GM12878 (cell line): Measurements from ENCODE around the gene KLF12. TPM values are rescaled to one million over a fixed set of nuclear protein-coding genes. Genes with fewer than 3 reads are reported as not detected.

Experiments used
- ATAC-seq: fragments of 200-7000 bp; cut with Tn5 transposase; 3 replicates; pipeline ENCODE4 v1.9.1; 2020; ENCODE audit warnings: mild to moderate bottlenecking, moderate library complexity
- Bru-seq: library from RNA; stranded (reverse); fragments of 400-500 nt; gene quantifications from one replicate; lab custom pipeline; 2021; lab: Mats Ljungman, UMichigan
- BruChase-seq, 2 experiments: library from RNA; stranded (reverse); fragments of 400-500 nt; gene quantifications; one replicate each; lab custom pipeline; 2021; lab: Mats Ljungman, UMichigan
- BruUV-seq: library from RNA; stranded (reverse); fragments of 400-500 nt; replicated peaks from 2 replicates; lab custom pipeline; 2021; lab: Mats Ljungman, UMichigan
- CTCF ChIA-PET: fragments of 300-600 bp; sonication (Branson Sonifier 250); formaldehyde crosslinking; extraction: SDS; loops from one replicate; lab custom pipeline; 2021; ENCODE audit warnings: inconsistent platforms; lab: Yijun Ruan, JAX
- POLR2A ChIA-PET: fragments of 350-600 bp; formaldehyde crosslinking; extraction: SDS; loops from one replicate; lab custom pipeline; 2021; ENCODE audit warnings: inconsistent platforms; lab: Charles Lee
- RAD21 ChIA-PET: fragments of 300-600 bp; sonication (Branson Sonifier 250); formaldehyde crosslinking; loops from one replicate; lab custom pipeline; 2023; ENCODE audit warnings: antibody characterized with exemption; ENCODE audit not compliant: unreplicated experiment; lab: Charles Lee
- SMC1A ChIA-PET: fragments of 300-600 bp; sonication (Branson Sonifier 250); formaldehyde crosslinking; loops from one replicate; lab custom pipeline; 2023; ENCODE audit not compliant: unreplicated experiment, uncharacterized antibody; lab: Charles Lee
- DNase-seq: peaks from one replicate; pipeline ENCODE4 v3.0.0-alpha.2; 2011; ENCODE audit warnings: low read depth, low spot score
- FAIRE-seq: peaks from 3 replicates; lab custom pipeline; 2011; peaks lifted over from hg19 to GRCh38; lab: Jason Lieb, UNC
- H2AFZ ChIP-seq: 2 replicates; pipeline ENCODE4 v1.6.0; 2011; ENCODE audit warnings: low read depth, low read length, control low read depth; ENCODE audit not compliant: control insufficient read depth
- H3K27ac ChIP-seq: 2 replicates; pipeline ENCODE4 v1.5.1; 2011; ENCODE audit warnings: control low read depth; ENCODE audit not compliant: control insufficient read depth, insufficient read depth
- H3K27me3 ChIP-seq, 2 experiments: replicated peaks in 1 of 2; 2 replicates each; pipeline versions ENCODE4 v1.6.0 to v1.6.1; 2011; ENCODE audit warnings: low read length in 1 of 2; ENCODE audit not compliant: control insufficient read depth in 2 of 2, insufficient read depth in 2 of 2
- H3K36me3 ChIP-seq, 2 experiments: 2 replicates each; pipeline ENCODE4 v1.5.1; 2011; ENCODE audit warnings: low read length in 1 of 2; ENCODE audit not compliant: control insufficient read depth in 2 of 2, insufficient read depth in 2 of 2
- H3K4me1 ChIP-seq: 2 replicates; pipeline ENCODE4 v1.6.1; 2011; ENCODE audit warnings: mild to moderate bottlenecking, low read length, moderate library complexity, mixed read lengths; ENCODE audit not compliant: control insufficient read depth, insufficient read depth
- H3K4me2 ChIP-seq: 2 replicates; pipeline ENCODE4 v1.6.0; 2011; ENCODE audit warnings: control low read depth; ENCODE audit not compliant: control insufficient read depth, insufficient read depth
- H3K4me3 ChIP-seq: fragments of 200-600 bp; sonication (generic); 2 replicates; pipeline ENCODE4 v1.5.1; 2016
- H3K79me2 ChIP-seq: 2 replicates; pipeline ENCODE4 v1.6.0; 2011; ENCODE audit warnings: low read length; ENCODE audit not compliant: control insufficient read depth, insufficient read depth
- H3K9ac ChIP-seq: 2 replicates; pipeline ENCODE4 v1.8.0; 2011; ENCODE audit warnings: low read length, control low read depth, mixed read lengths; ENCODE audit not compliant: control insufficient read depth, insufficient read depth
- H3K9me3 ChIP-seq: replicated peaks from 3 replicates; pipeline ENCODE4 v1.5.1; 2011; ENCODE audit warnings: mild to moderate bottlenecking, low read length; ENCODE audit not compliant: control insufficient read depth, insufficient read depth
- H4K20me1 ChIP-seq: 2 replicates; pipeline ENCODE4 v1.6.0; 2011; ENCODE audit not compliant: control insufficient read depth, insufficient read depth
- CBFB ChIP-seq: IDR thresholded peaks from 2 replicates; pipeline ENCODE4 v1.6.1; 2016; ENCODE audit warnings: antibody characterized with exemption, low read depth
- CREM ChIP-seq: IDR thresholded peaks from 2 replicates; pipeline ENCODE4 v1.6.1; 2014; ENCODE audit warnings: antibody characterized with exemption, low read depth
- HCFC1 ChIP-seq: fragments of 150-350 bp; IDR thresholded peaks from 2 replicates; pipeline ENCODE4 v1.6.1; 2014; ENCODE audit warnings: low read length
- HSF1 ChIP-seq: fragments of 150-350 bp; IDR thresholded peaks from 2 replicates; pipeline ENCODE4 v1.6.1; 2014; ENCODE audit warnings: mild to moderate bottlenecking, low read depth, low read length
- NFYB ChIP-seq: IDR thresholded peaks from 2 replicates; pipeline ENCODE4 v1.6.1; 2011; ENCODE audit warnings: low read depth, mild to moderate bottlenecking, low read length, improper control_type of control experiment, moderate library complexity; ENCODE audit not compliant: insufficient read depth
- PKNOX1 ChIP-seq: fragments of 450-650 bp; IDR thresholded peaks from 2 replicates; pipeline ENCODE4 v1.6.1; 2016; ENCODE audit warnings: mild to moderate bottlenecking
- REST ChIP-seq: IDR thresholded peaks from 2 replicates; pipeline ENCODE4 v1.6.1; 2012; ENCODE audit warnings: mild to moderate bottlenecking, low read depth, low read length
- SUZ12 ChIP-seq: fragments of 200-600 bp; sonication (generic); IDR thresholded peaks from one replicate; pipeline ENCODE4 v1.6.1; 2018; ENCODE audit warnings: antibody characterized with exemption, mild to moderate bottlenecking; ENCODE audit not compliant: unreplicated experiment
- TBL1XR1 ChIP-seq: IDR thresholded peaks from 2 replicates; pipeline ENCODE4 v1.6.1; 2012; ENCODE audit warnings: low read depth, low read length, improper control_type of control experiment
- ZBED1 ChIP-seq: IDR thresholded peaks from 2 replicates; pipeline ENCODE4 v1.6.1; 2016; ENCODE audit warnings: borderline replicate concordance
- ZBTB33 ChIP-seq: fragments of 450-650 bp; IDR thresholded peaks from 2 replicates; pipeline ENCODE4 v1.6.1; 2017; ENCODE audit warnings: mild to moderate bottlenecking
- WGBS: methylation state at CpG from one replicate; pipeline ENCODE4 v1.1.6; 2016; ENCODE audit warnings: low lambda C conversion rate; ENCODE audit not compliant: insufficient replicate concordance, insufficient coverage; ENCODE audit errors: missing lambda C conversion rate; 5-methylcytosine and 5-hydroxymethylcytosine counted together
- in situ Hi-C: fragments of 300-500 bp; cut with MboI; formaldehyde crosslinking; loops from 9 replicates; pipeline ENCODE4 v1.14.3; 2018; ENCODE audit warnings: mixed read lengths
- intact Hi-C: fragments of 100-400 bp; cut with micrococcal nuclease; formaldehyde crosslinking; loops from one replicate; pipeline ENCODE4 v1.14.2; 2022; ENCODE audit not compliant: unreplicated experiment
- long read RNA-seq, 2 experiments: library from polyadenylated mRNA; unstranded; transcript quantifications; one replicate each; pipeline ENCODE4 v2.0.0, GENCODE V29; 2019 to 2020
- polyA minus RNA-seq, 3 experiments: library from RNA; depleted of rRNA, polyadenylated mRNA; stranded (reverse); fragments of >200 nt; gene quantifications; 2 replicates each; pipeline ENCODE4 v1.2.3, GENCODE V29; 2011
- polyA plus RNA-seq, 11 experiments: library from polyadenylated mRNA; depleted of rRNA in 4 of 11; unstranded in 6 of 11; stranded (reverse) in 5 of 11; fragments of >200 nt; fragmentation: Nextera tagmentation in 4 of 11; fragmentation: Illumina TruSeq in 1 of 11; extraction: Ambion mirVana in 4 of 11; extraction: Trizol in 1 of 11; gene quantifications; 1 replicate in 1 of 11; 2 replicates in 10 of 11; pipeline versions ENCODE4 v1.2.1 to v1.2.3, GENCODE V29; 2011 to 2016; ENCODE audit warnings: inconsistent platforms in 2 of 11, missing spikeins in 2 of 11, low read depth in 1 of 11
- total RNA-seq, 4 experiments: library from RNA; depleted of rRNA in 3 of 4; stranded (reverse); fragments of >200 nt in 3 of 4; fragmentation: Illumina TruSeq in 1 of 4; extraction: Trizol in 1 of 4; gene quantifications; 2 replicates each; pipeline versions ENCODE4 v1.2.1 to v1.2.3, GENCODE V29; 2013 to 2021

Gene KLF12
- 26.4 and 34.0 TPM in 2 replicates for total RNA-seq (2013; cell fraction: nucleolus; rRNA removed)
- total RNA-seq (2014; rRNA removed) (0.96 and 1.1 TPM in 2 replicates), total RNA-seq (2014; rRNA removed; fragmentation: Illumina TruSeq; extraction: Trizol) (0.78 and 1.2 TPM in 2 replicates), total RNA-seq (2021) (2.2 TPM in 2 replicates), polyA plus RNA-seq (2011; rRNA removed) (11.4 and 11.5 TPM in 2 replicates), polyA plus RNA-seq (2014; fragmentation: Illumina TruSeq; extraction: Trizol) (0.85 and 0.98 TPM in 2 replicates), polyA plus RNA-seq (2014; fragmentation: Nextera tagmentation; extraction: Ambion mirVana) (under 1 TPM; 0.11 to 0.19 TPM), polyA plus RNA-seq (2014; rRNA removed) (0.38 and 0.41 TPM in 2 replicates), polyA plus RNA-seq (2016; fragmentation: Nextera tagmentation; extraction: Ambion mirVana) (1 to 10 TPM; 1.0 to 1.4 TPM), polyA minus RNA-seq (2011; rRNA and poly(A)+ RNA removed) (71.0 and 93.3 TPM in 2 replicates), Bru-seq, nascent RNA (percentile 69 among the genes with signal in this experiment), BruChase-seq, experiment 1, labeled RNA remaining after a 6-hour chase (percentile 59 among the genes with signal in this experiment), BruChase-seq, experiment 2, labeled RNA remaining after a 2-hour chase (percentile 62 among the genes with signal in this experiment)
- polyA plus RNA-seq (2011; ENCODE audit: low read depth), result 1.9 TPM
- polyA plus RNA-seq (2011; cell fraction: cytosol; rRNA removed), result 6.2 and 8.2 TPM in 2 replicates
- polyA plus RNA-seq (2011; cell fraction: nucleus; rRNA removed), result 16.6 and 21.0 TPM in 2 replicates
- polyA plus RNA-seq (2012), result 2.8 and 4.2 TPM in 2 replicates
- 7.4 and 9.6 TPM in 2 replicates for polyA minus RNA-seq (2011; cell fraction: cytosol; rRNA and poly(A)+ RNA removed)
- polyA minus RNA-seq (2011; cell fraction: nucleus; rRNA and poly(A)+ RNA removed), result 31.7 and 52.0 TPM in 2 replicates
- long read RNA-seq, experiment 1, partial matches to known transcripts, result 0 of 6 reads
- long read RNA-seq, experiment 1, other reads (novel, unspliced or antisense), result 6 of 6 reads
- long read RNA-seq, experiment 2, partial matches to known transcripts, result 3 of 17 reads
- long read RNA-seq, experiment 2, other reads (novel, unspliced or antisense), result 14 of 17 reads

- H3K27ac ChIP-seq, result peak within 1 kb of the TSS; percentile 77
- H2AFZ ChIP-seq, result peak within 1 kb of the TSS; percentile 93
- SMC1A ChIA-PET, result interaction anchor here (2.8 kb wide), 1 partner anchor 72 kb away, joined by 11 read pairs; no protein-coding TSS in a partner anchor
- intact Hi-C loops, result loop anchor here (2.0 to 10.0 kb wide), 2 partner anchors 107 to 169 kb away; no protein-coding TSS in a partner anchor
- RAD21 ChIA-PET, result interaction anchor here (0.9 to 2.3 kb wide), 8 partner anchors 72 to 223 kb away, joined by 3 to 10 read pairs (median 4); no protein-coding TSS in a partner anchor
- CTCF ChIA-PET, result interaction anchor here (1.2 kb wide), 1 partner anchor 377 kb away, joined by 3 read pairs; no protein-coding TSS in a partner anchor
- H3K27me3 ChIP-seq, result no peaks in the 10 kb centered on the region
- H3K4me2 ChIP-seq, result peak within 1 kb of the TSS; percentile 80
- peak within 1 kb of the TSS; percentile 67 for H3K9ac ChIP-seq
- peaks cover 22% of the 10 kb centered on the region for H3K79me2 ChIP-seq
- in situ Hi-C loops, result no loop called here
- H4K20me1 ChIP-seq, result no peaks in the 10 kb centered on the region
- peak; percentile 84 for ATAC-seq
- no peaks in the 10 kb centered on the region for H3K9me3 ChIP-seq
- POLR2A ChIA-PET, result interaction anchor here (0.7 to 1.9 kb wide), 5 partner anchors 9 to 1167 kb away, joined by 3 to 6 read pairs (median 4); no protein-coding TSS in a partner anchor
- no peaks in the 10 kb centered on the region for H3K36me3 ChIP-seq
- DNase-seq, result peak; percentile 69
- peaks cover 5% of the 10 kb centered on the region; the same call in 1 of the 2 replicates for H3K4me1 ChIP-seq
- WGBS, result under 1% methylated on average over 51 of the region's 54 CpGs
- no TSS peak for BruUV-seq
- peak within 1 kb of the TSS; percentile 89 for H3K4me3 ChIP-seq
- FAIRE-seq, result no peak
- TF ChIP-seq PKNOX1 (no peak), REST (no peak), TBL1XR1 (no peak), NFYB (no peak), ZBED1 (no peak), SUZ12 (no peak), ZBTB33 (no peak), HSF1 (no peak), CBFB (no peak), CREM (no peak), HCFC1 (no peak)
These were observed at the start of gene KLF12 for GRCh38 chr13:74134221-74134776. TSS of gene KLF12 (minus strand) at chr13:74134404.
